HG03159 (cell line): ENCODE results near the gene CDC14B.
"Not testable (repeated sequence)": the region's sequence is repeated elsewhere in the genome, so short reads cannot be mapped to it uniquely, and the experiment has no call there.

Experiments
- ATAC-seq: cut with Tn5 transposase; IDR thresholded peaks from one replicate; pipeline ENCODE4 v1.9.1; 2021; ENCODE audit warnings: mild to moderate bottlenecking, moderate library complexity; ENCODE audit not compliant: unreplicated experiment

The CDC14B gene

GRCh38 chr9:96551403-96551802 lies 68.2 kb downstream of the CDC14B start:
- ATAC-seq, result no peak

GRCh38 chr9:96550659-96551058 lies 69.0 kb downstream of the CDC14B start:
- ATAC-seq, result no peak

GRCh38 chr9:96543131-96543530 lies 76.5 kb downstream of the CDC14B start:
- not testable (repeated sequence) for ATAC-seq

- no peak for ATAC-seq
Measured at GRCh38 chr9:96540106-96540505, 79.5 kb downstream of the CDC14B start.

- no peak for ATAC-seq
Measured at GRCh38 chr9:96532173-96532572, 87.5 kb downstream of the CDC14B start.

GRCh38 chr9:96524764-96525163 lies 94.9 kb downstream of the CDC14B start:
- ATAC-seq, result no peak

GRCh38 chr9:96524045-96524444 lies 95.6 kb downstream of the CDC14B start:
- ATAC-seq, result no peak

- ATAC-seq, result no peak
Measured at GRCh38 chr9:96523374-96523773, 96.3 kb downstream of the CDC14B start.

- no peak for ATAC-seq
Measured at GRCh38 chr9:96522366-96522765, 97.3 kb downstream of the CDC14B start.

- ATAC-seq, result no peak
Measured at GRCh38 chr9:96519787-96520186, 99.9 kb downstream of the CDC14B start.

GRCh38 chr9:96519095-96519494 lies 100.5 kb downstream of the CDC14B start:
- no peak for ATAC-seq

GRCh38 chr9:96515621-96516470 lies 103.8 kb downstream of the CDC14B start:
- no peak for ATAC-seq

GRCh38 chr9:96514800-96515158 lies 104.9 kb downstream of the CDC14B start:
- no peak for ATAC-seq

- ATAC-seq, result no peak
Measured at GRCh38 chr9:96514108-96514799, 105.4 kb downstream of the CDC14B start.

- no peak for ATAC-seq
Measured at GRCh38 chr9:96513622-96514021, 106.0 kb downstream of the CDC14B start.

- no peak for ATAC-seq
Measured at GRCh38 chr9:96512240-96512639, 107.4 kb downstream of the CDC14B start.

GRCh38 chr9:96510258-96510657 lies 109.4 kb downstream of the CDC14B start:
- no peak for ATAC-seq

GRCh38 chr9:96509848-96510247 lies 109.8 kb downstream of the CDC14B start:
- no peak for ATAC-seq

- ATAC-seq, result no peak
Measured at GRCh38 chr9:96509026-96509425, 110.6 kb downstream of the CDC14B start.

GRCh38 chr9:96508227-96508940 lies 111.3 kb downstream of the CDC14B start:
- ATAC-seq, result no peak

GRCh38 chr9:96505316-96505991 lies 114.2 kb downstream of the CDC14B start:
- ATAC-seq, result no peak
